HG02840 (cell line): ENCODE measurements around the gene RPS19.
"Not testable (repeated sequence)": the region's sequence is repeated elsewhere in the genome, so short reads cannot be mapped to it uniquely, and the experiment has no call there.

Experiments used
- ATAC-seq: cut with Tn5 transposase; IDR thresholded peaks from one replicate; pipeline ENCODE4 v1.9.1; 2021; ENCODE audit warnings: mild to moderate bottlenecking, moderate library complexity, moderate number of reproducible peaks; ENCODE audit not compliant: unreplicated experiment, low FRiP score

Gene RPS19

GRCh38 chr19:41859213-41859617, 840 bp upstream of the RPS19 start:
- no peak for ATAC-seq

GRCh38 chr19:41860419-41861115, 512 bp downstream of the RPS19 start:
- no peak for ATAC-seq

GRCh38 chr19:41861116-41861768, 1.2 kb downstream of the RPS19 start:
- no peak for ATAC-seq

- no peak for ATAC-seq
Observed at GRCh38 chr19:41861846-41862245, 1.8 kb downstream of the RPS19 start.

GRCh38 chr19:41862445-41862986, 2.5 kb downstream of the RPS19 start:
- no peak for ATAC-seq

- no peak for ATAC-seq
Observed at GRCh38 chr19:41863209-41863931, 3.3 kb downstream of the RPS19 start.

- ATAC-seq, result no peak
Observed at GRCh38 chr19:41864374-41864773, 4.3 kb downstream of the RPS19 start.

GRCh38 chr19:41866284-41866683, 6.2 kb downstream of the RPS19 start:
- ATAC-seq, result no peak

- ATAC-seq, result no peak
Observed at GRCh38 chr19:41868120-41868988, 8.3 kb downstream of the RPS19 start.

GRCh38 chr19:41868989-41869300, 8.9 kb downstream of the RPS19 start:
- ATAC-seq, result no peak

- ATAC-seq, result no peak
Observed at GRCh38 chr19:41869374-41869955, 9.4 kb downstream of the RPS19 start.

- ATAC-seq, result no peak
Observed at GRCh38 chr19:41870401-41870873, 10.4 kb downstream of the RPS19 start.

GRCh38 chr19:41871573-41872383, 11.7 kb downstream of the RPS19 start:
- no peak for ATAC-seq

GRCh38 chr19:41872384-41872774, 12.3 kb downstream of the RPS19 start:
- no peak for ATAC-seq

- no peak for ATAC-seq
Observed at GRCh38 chr19:41872775-41873647, 13.0 kb downstream of the RPS19 start.

GRCh38 chr19:41875973-41876372, 15.9 kb downstream of the RPS19 start:
- not testable (repeated sequence) for ATAC-seq

- peak; percentile 66 for ATAC-seq
Observed at GRCh38 chr19:41876847-41877832, 17.1 kb downstream of the RPS19 start, which contains the start of gene CD79A. Gene CD79A (plus strand): TSS chr19:41877279. CDS start chr19:41877305, 26 bp downstream.
